ENCODE results near the gene TMEM169. TPM values are rescaled to one million over a fixed set of nuclear protein-coding genes. Genes with fewer than 3 reads are reported as not detected.

The TMEM169 gene
- total and polyA plus RNA-seq, 2 donors (not counting 1 experiment from before 2014, with no cell fraction given), result 0.28 to 0.84 TPM

DNA sequence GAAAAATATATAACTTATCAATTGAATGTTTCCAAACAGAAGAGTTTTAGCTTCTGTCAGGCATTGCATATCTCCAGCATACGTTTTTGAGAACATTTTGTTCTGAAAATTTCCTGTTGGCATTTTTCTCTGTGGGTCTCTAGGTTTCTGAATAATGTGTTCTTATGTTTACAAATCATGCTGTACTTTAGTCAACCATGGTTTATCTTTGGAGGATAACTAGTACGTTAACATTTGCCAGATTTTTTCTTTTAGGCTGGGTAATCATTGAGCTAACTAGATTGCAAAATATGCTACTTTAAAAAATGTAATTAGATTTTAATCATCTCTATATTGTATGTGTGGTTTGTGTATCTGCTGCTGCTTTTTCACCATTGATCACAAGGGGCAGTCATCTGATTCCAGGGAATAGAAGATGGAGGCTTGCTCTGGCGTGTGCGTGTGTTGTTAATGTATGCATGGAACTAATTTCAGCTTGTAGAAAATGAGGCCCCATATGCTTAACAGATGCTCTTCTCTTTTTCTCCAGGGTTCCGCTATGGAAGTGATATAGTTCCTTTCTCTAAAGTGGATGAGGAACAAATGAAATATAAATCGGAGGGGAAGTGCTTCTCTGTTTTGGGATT lies 48.7 kb downstream of the TMEM169 start:
- H3K4me1 Mint-ChIP-seq, result peaks cover 6% of the 10 kb centered on the region

More for the DNA sequence above, 48.7 kb downstream of the TMEM169 start:
- H3K9me3 Mint-ChIP-seq (ENCODE audit: insufficient read depth), result no peaks in the 10 kb centered on the region
- intact Hi-C loops (cut with micrococcal nuclease), result no loop called here
- H3K79me2 ChIP-seq (ENCODE audit: control insufficient read depth, insufficient read depth, low read length), result peaks cover 43% of the 10 kb centered on the region
- TF ChIP-seq CTCF (IDR thresholded peaks at IDR 0.05) (no peak), EZH2 (IDR thresholded peaks at IDR 0.05; ENCODE audit: borderline replicate concordance, insufficient read depth, low read depth, low read length, poor library complexity, severe bottlenecking) (no peak)
- H4K20me1 ChIP-seq (ENCODE audit: control insufficient read depth, insufficient read depth, low read length, poor library complexity, severe bottlenecking), result peaks cover 71% of the 10 kb centered on the region
- H3K4me2 ChIP-seq (replicated peaks; ENCODE audit: low read depth, low read length, poor library complexity, severe bottlenecking), result no peak overlapping the region
- no peak overlapping the region for H3K27ac ChIP-seq (ENCODE audit: low read length in 2 of 2)
- no peak overlapping the region for H3K4me3 ChIP-seq (ENCODE audit: control extremely low read depth in 1 of 5, extremely low read depth in 1 of 5, insufficient read depth in 1 of 5, low read depth in 2 of 5, low read length in 4 of 5)
- DNase-seq (no peak), ATAC-seq (ENCODE audit: low read depth) (no peak)
- H2AFZ ChIP-seq (ENCODE audit: insufficient read depth, low read depth, low read length, poor library complexity, severe bottlenecking), result no peak overlapping the region
- H3K27me3 Mint-ChIP-seq, result no peaks in the 10 kb centered on the region
- CTCF ChIA-PET, result interaction anchor here (1.9 kb wide), 1 partner anchor 11 kb away, joined by 4 read pairs; no protein-coding TSS in a partner anchor
- H3K4me3 Mint-ChIP-seq, result no peak overlapping the region
- H3K9me3 ChIP-seq (ENCODE audit: control extremely low read depth in 1 of 3, control insufficient read depth in 2 of 3, insufficient read depth in 1 of 3, low read length in 2 of 3), result no peaks in the 10 kb centered on the region
- no peak overlapping the region for H3K9ac ChIP-seq (ENCODE audit: low read length)
- no peaks in the 10 kb centered on the region for H3K27me3 ChIP-seq (replicated peaks in 1 of 4; ENCODE audit: control extremely low read depth in 1 of 4, control insufficient read depth in 3 of 4, insufficient read depth in 4 of 4, low read length in 3 of 4)
- H3K36me3 ChIP-seq (replicated peaks in 1 of 2; ENCODE audit: control extremely low read depth in 1 of 2, control insufficient read depth in 1 of 2, extremely low read depth in 1 of 2, insufficient read depth in 2 of 2, low read length in 1 of 2), result peaks cover 2 to 95% of the 10 kb centered on the region in 2 experiments
- WGBS (ENCODE audit: insufficient coverage), result 60% methylated on average over 1 of the region's 6 CpGs
- H3K27ac Mint-ChIP-seq, result no peak overlapping the region
- POLR2A ChIA-PET, result no interaction called here
- H3K4me1 ChIP-seq (ENCODE audit: control insufficient read depth in 2 of 2, insufficient read depth in 2 of 2, low read length in 2 of 2), result no peaks in the 10 kb centered on the region
